PC-3 (cell line): Measurements from ENCODE around the gene KCTD6. TPM values are rescaled to one million over a fixed set of nuclear protein-coding genes. Genes with fewer than 3 reads are reported as not detected.

Source experiments
- ATAC-seq: fragments of 200-7000 bp; cut with Tn5 transposase; 2 replicates; pipeline ENCODE4 v1.9.1; 2020; ENCODE audit warnings: mild to moderate bottlenecking, moderate library complexity
- BruUV-seq: library from RNA; stranded (reverse); fragments of 400-500 nt; replicated peaks from 2 replicates; lab custom pipeline; 2021; lab: Mats Ljungman, UMichigan
- CTCF ChIA-PET: fragments of 300-600 bp; sonication (Branson Sonifier 250); formaldehyde crosslinking; loops from one replicate; lab custom pipeline; 2022; ENCODE audit warnings: antibody characterized with exemption; lab: Charles Lee
- POLR2A ChIA-PET: fragments of 300-600 bp; sonication (Branson Sonifier 250); formaldehyde crosslinking; loops from one replicate; lab custom pipeline; 2022; ENCODE audit warnings: antibody characterized with exemption; ENCODE audit not compliant: unreplicated experiment; lab: Charles Lee
- DNase-seq: peaks from one replicate; pipeline ENCODE4 v3.0.0-alpha.2; 2015
- H2AFZ ChIP-seq: fragments of 300-600 bp; sonication (generic); 2 replicates; pipeline ENCODE4 v1.6.0; 2016; ENCODE audit warnings: antibody characterized with exemption, low read length
- H3F3A ChIP-seq: fragments of 300-600 bp; sonication (generic); one replicate; pipeline ENCODE4 v1.6.0; 2017; ENCODE audit warnings: antibody characterized with exemption, low read length, control low read depth, mild to moderate bottlenecking; ENCODE audit not compliant: unreplicated experiment
- H3K27ac ChIP-seq: fragments of 300-600 bp; sonication (generic); 2 replicates; pipeline ENCODE4 v1.5.1; 2016; ENCODE audit warnings: mild to moderate bottlenecking, low read length
- H3K27me3 ChIP-seq: fragments of 300-600 bp; sonication (generic); 2 replicates; pipeline ENCODE4 v1.6.1; 2016; ENCODE audit warnings: low read length, mixed read lengths
- H3K36me3 ChIP-seq: fragments of 300-600 bp; sonication (generic); 2 replicates; pipeline ENCODE4 v1.6.1; 2016; ENCODE audit warnings: low read depth, mixed run types, low read length, mixed read lengths
- H3K4me1 ChIP-seq: fragments of 300-600 bp; sonication (generic); 2 replicates; pipeline ENCODE4 v1.5.1; 2016; ENCODE audit warnings: low read length; ENCODE audit not compliant: insufficient read depth
- H3K4me2 ChIP-seq: fragments of 300-600 bp; sonication (generic); 2 replicates; pipeline ENCODE4 v1.6.0; 2016; ENCODE audit warnings: low read length
- H3K4me3 ChIP-seq: fragments of 300-600 bp; sonication (generic); 2 replicates; pipeline ENCODE4 v1.5.1; 2016; ENCODE audit warnings: mild to moderate bottlenecking, low read length, mixed read lengths
- H3K79me2 ChIP-seq: fragments of 300-600 bp; sonication (generic); 2 replicates; pipeline ENCODE4 v1.6.1; 2017; ENCODE audit warnings: low read length, mixed read lengths
- H3K9ac ChIP-seq: fragments of 300-600 bp; sonication (generic); 2 replicates; pipeline ENCODE4 v1.6.0; 2016; ENCODE audit warnings: mild to moderate bottlenecking, low read length
- H3K9me2 ChIP-seq: fragments of 300-600 bp; sonication (generic); replicated peaks from 2 replicates; pipeline ENCODE4 v1.6.1; 2016; ENCODE audit warnings: mixed run types, low read length, mixed read lengths
- H3K9me3 ChIP-seq: fragments of 300-600 bp; sonication (generic); 2 replicates; pipeline ENCODE4 v1.6.1; 2016; ENCODE audit warnings: low read length, mixed read lengths
- H4K20me1 ChIP-seq: fragments of 300-600 bp; sonication (generic); 2 replicates; pipeline ENCODE4 v1.6.1; 2016; ENCODE audit warnings: low read length, mixed read lengths
- EZH2 ChIP-seq: fragments of 300-600 bp; sonication (generic); IDR thresholded peaks from one replicate; pipeline ENCODE4 v1.6.1; 2017; ENCODE audit warnings: antibody characterized with exemption, mild to moderate bottlenecking, low read length; ENCODE audit not compliant: unreplicated experiment
- EZH2phosphoT487 ChIP-seq: fragments of 300-600 bp; sonication (generic); IDR thresholded peaks from 2 replicates; pipeline ENCODE4 v1.6.1; 2018; ENCODE audit warnings: mild to moderate bottlenecking, antibody characterized with exemption, low read length, borderline replicate concordance
- intact Hi-C: fragments of 100-400 bp; cut with micrococcal nuclease; formaldehyde crosslinking; loops from 2 replicates; pipeline ENCODE4 v1.9.0; 2023
- total RNA-seq: library from RNA; depleted of rRNA; stranded (reverse); fragments of >200 nt; gene quantifications from 2 replicates; pipeline ENCODE4 v1.2.3, GENCODE V29; 2014
- TF ChIP-seq, protein P1 (sequence below): fragments of 300-600 bp; sonication (generic); conservative IDR thresholded peaks from 2 replicates; pipeline ENCODE4 v1.5.1; 2017; ENCODE audit warnings: antibody characterized with exemption, low read depth, mild to moderate bottlenecking, low read length

KCTD6 gene
- total RNA-seq, 1 experiment from 2014 or later: 13.1 TPM

DNA sequence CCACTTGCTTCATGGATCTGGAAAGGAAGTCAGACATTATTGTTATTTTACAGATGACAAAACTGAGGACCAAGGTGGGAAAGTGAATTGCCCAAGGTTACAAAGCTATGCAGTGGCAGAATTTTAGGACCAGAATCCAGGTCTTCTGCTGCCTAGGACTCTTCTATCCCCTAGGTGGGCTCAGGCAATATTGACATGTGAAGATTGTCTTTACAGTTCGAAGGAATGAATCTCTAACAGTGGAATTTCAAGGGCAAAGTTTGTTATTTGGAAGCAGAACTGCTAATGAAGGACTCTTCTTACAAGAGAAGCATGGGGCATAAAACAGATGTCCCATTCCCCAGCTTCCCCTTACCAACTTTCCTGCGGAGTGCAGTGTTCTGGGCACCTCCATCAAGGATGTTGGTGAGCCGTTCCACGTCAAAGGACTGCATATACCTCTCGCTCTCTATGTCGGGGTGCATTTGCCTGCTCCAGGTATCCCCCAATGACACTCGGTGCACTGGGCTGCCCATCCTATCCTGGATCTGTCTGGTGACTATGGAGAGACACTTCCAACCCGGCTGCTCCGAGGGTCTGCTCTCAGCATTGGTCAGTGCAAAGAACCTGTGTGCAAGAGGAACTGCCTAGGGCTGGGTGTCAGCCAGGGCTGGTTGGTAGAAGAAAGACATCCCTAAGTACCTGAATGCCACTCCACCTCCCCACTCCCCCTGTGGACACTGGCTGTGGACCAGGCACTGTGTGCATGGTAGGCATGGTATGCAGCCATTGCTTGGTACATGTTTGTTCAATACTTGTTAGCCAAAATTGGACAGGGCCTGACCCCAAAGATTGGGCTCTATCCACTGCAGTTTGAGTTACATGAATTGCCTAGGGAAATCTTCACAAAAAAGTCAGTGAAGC is 42.9 kb downstream of the KCTD6 start:
- Histone ChIP-seq H3K9ac (no peak overlapping the region), H3K79me2 (no peaks in the 10 kb centered on the region), H3K9me2 (no peaks in the 10 kb centered on the region), H3K9me3 (no peaks in the 10 kb centered on the region), H3K4me2 (no peak overlapping the region), H3K36me3 (no peaks in the 10 kb centered on the region), H3F3A (no peaks in the 10 kb centered on the region), H2AFZ (no peak overlapping the region), H3K4me3 (no peak overlapping the region), H3K27me3 (no peaks in the 10 kb centered on the region), H3K4me1 (peaks cover 4% of the 10 kb centered on the region; the same call in 1 of the 2 replicates), H3K27ac (no peak overlapping the region), H4K20me1 (no peaks in the 10 kb centered on the region)
- CTCF ChIA-PET: interaction anchor here (1.4 kb wide), 1 partner anchor 102 kb away, joined by 4 read pairs; the partner anchor contains the start of gene PDHB
- no peak for TF ChIP-seq EZH2phosphoT487
- TF ChIP-seq, protein P1, sequence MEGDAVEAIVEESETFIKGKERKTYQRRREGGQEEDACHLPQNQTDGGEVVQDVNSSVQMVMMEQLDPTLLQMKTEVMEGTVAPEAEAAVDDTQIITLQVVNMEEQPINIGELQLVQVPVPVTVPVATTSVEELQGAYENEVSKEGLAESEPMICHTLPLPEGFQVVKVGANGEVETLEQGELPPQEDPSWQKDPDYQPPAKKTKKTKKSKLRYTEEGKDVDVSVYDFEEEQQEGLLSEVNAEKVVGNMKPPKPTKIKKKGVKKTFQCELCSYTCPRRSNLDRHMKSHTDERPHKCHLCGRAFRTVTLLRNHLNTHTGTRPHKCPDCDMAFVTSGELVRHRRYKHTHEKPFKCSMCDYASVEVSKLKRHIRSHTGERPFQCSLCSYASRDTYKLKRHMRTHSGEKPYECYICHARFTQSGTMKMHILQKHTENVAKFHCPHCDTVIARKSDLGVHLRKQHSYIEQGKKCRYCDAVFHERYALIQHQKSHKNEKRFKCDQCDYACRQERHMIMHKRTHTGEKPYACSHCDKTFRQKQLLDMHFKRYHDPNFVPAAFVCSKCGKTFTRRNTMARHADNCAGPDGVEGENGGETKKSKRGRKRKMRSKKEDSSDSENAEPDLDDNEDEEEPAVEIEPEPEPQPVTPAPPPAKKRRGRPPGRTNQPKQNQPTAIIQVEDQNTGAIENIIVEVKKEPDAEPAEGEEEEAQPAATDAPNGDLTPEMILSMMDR: no peak
- no peak for TF ChIP-seq EZH2
- POLR2A ChIA-PET: no interaction called here
- no TSS peak for BruUV-seq
- ATAC-seq: no peak
- intact Hi-C loops: no loop called here
- DNase-seq: no peak

DNA sequence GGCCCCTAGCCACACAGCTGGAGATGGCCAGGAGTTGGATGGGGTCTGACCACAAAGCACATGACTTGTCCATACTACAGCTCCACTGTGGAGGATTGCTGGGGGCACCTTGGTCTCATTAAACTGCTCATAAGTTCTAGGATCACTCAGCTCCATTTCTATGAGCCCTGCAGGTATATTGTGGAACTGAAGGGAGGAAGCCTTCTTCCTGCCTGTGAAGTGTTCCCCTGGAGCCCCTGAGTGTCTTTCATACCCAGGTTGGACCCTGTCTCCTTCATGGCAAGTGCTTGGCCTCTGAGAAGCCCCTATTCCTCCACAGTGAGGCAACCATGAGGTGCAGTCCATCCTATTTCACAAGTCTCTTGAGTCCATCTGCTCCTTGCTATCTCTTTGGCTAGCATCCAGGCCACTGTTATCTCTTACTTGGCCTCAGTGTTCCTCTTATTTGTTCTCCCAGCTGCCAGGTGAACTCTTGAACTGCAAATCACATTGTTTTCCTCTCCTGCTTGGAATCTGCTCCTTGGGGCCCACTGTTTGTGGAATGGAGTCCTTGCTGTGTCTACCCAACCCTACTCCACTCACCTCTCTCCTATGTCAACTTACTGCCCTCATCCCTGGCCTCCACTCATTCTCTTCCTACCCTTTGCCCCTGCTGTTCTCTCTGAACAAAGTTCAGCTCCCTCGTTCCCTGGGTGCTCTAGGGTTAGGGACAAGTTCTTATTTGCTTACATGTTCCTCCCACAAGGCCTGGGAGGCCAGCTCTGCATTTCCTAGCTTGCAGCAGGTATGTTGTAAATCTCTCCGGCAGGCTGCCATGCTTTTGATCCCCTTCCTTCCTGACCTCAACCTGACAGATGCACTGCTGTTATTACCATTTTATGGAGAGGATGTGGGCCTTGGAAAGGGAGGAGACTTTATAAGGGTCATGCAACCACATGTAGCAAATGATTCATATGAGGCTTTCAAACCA is 43.9 kb downstream of the KCTD6 start:
- Histone ChIP-seq H4K20me1 (no peaks in the 10 kb centered on the region), H3K79me2 (no peaks in the 10 kb centered on the region), H3K27ac (no peak overlapping the region), H3K9me2 (no peaks in the 10 kb centered on the region), H3K4me3 (no peak overlapping the region), H3K4me1 (peaks cover 4% of the 10 kb centered on the region; the same call in 1 of the 2 replicates), H3K36me3 (no peaks in the 10 kb centered on the region), H3F3A (no peaks in the 10 kb centered on the region), H3K9ac (no peak overlapping the region), H2AFZ (no peak overlapping the region), H3K9me3 (no peaks in the 10 kb centered on the region), H3K4me2 (no peak overlapping the region), H3K27me3 (no peaks in the 10 kb centered on the region)
- intact Hi-C loops: no loop called here
- ATAC-seq: no peak
- BruUV-seq: no TSS peak
- peak; percentile 18 for DNase-seq
- ChIA-PET CTCF (interaction anchor here (1.4 kb wide), 1 partner anchor 103 kb away, joined by 4 read pairs; the partner anchor contains the start of gene PDHB), POLR2A (no interaction called here)
- TF ChIP-seq EZH2: no peak
- TF ChIP-seq, protein P1: no peak
- TF ChIP-seq EZH2phosphoT487: no peak
